GM15510 (cell line): ENCODE data around the gene LBHD1.

Experiments used
- POLR2A ChIP-seq: IDR thresholded peaks from 3 replicates; pipeline ENCODE4 v1.6.1; 2011; ENCODE audit warnings: borderline replicate concordance; ENCODE audit not compliant: insufficient read length; ENCODE audit errors: extremely low read depth

Gene LBHD1

GRCh38 chr11:62671608-62672389, at the start of gene LBHD1, which contains the start of gene UQCC3:
Gene LBHD1 (minus strand): TSS chr11:62672267. CDS start chr11:62670031, 2,236 bp downstream.
Gene UQCC3 (plus strand): TSS chr11:62671673. CDS start chr11:62671746, 73 bp downstream.
- peak; percentile 79 for TF ChIP-seq POLR2A

- TF ChIP-seq POLR2A = no peak
Measured at GRCh38 chr11:62719302-62719978, 47.4 kb upstream of the LBHD1 start.

- no peak for TF ChIP-seq POLR2A
Measured at GRCh38 chr11:62716816-62717215, 44.7 kb upstream of the LBHD1 start.

GRCh38 chr11:62716206-62716605, 44.1 kb upstream of the LBHD1 start:
- no peak for TF ChIP-seq POLR2A

GRCh38 chr11:62715150-62716130, 43.4 kb upstream of the LBHD1 start:
- no peak for TF ChIP-seq POLR2A

- no peak for TF ChIP-seq POLR2A
Measured at GRCh38 chr11:62713343-62713742, 41.3 kb upstream of the LBHD1 start.

- TF ChIP-seq POLR2A = no peak
Measured at GRCh38 chr11:62712861-62713260, 40.8 kb upstream of the LBHD1 start.

GRCh38 chr11:62712276-62712812, 40.3 kb upstream of the LBHD1 start:
- TF ChIP-seq POLR2A = no peak

- no peak for TF ChIP-seq POLR2A
Measured at GRCh38 chr11:62710001-62710345, 37.9 kb upstream of the LBHD1 start.

GRCh38 chr11:62709247-62710000, 37.4 kb upstream of the LBHD1 start:
- TF ChIP-seq POLR2A = peak; percentile 67

GRCh38 chr11:62708793-62709192, 36.7 kb upstream of the LBHD1 start:
- no peak for TF ChIP-seq POLR2A

GRCh38 chr11:62708392-62708791, 36.3 kb upstream of the LBHD1 start:
- no peak for TF ChIP-seq POLR2A

GRCh38 chr11:62707277-62707861, 35.3 kb upstream of the LBHD1 start, which contains the start of the genes BSCL2 and GNG3:
Gene BSCL2 (minus strand): TSS chr11:62707424. CDS start chr11:62707195, 229 bp downstream.
Gene GNG3 (plus strand): TSS chr11:62707676. CDS start chr11:62708296, 620 bp downstream.
- TF ChIP-seq POLR2A = no peak
